H1 (cell line): Measurements from ENCODE around the gene OXNAD1. TPM values are rescaled to one million over a fixed set of nuclear protein-coding genes. Genes with fewer than 3 reads are reported as not detected.

ENCODE experiments used
- CTCF ChIA-PET: fragments of 300-600 bp; sonication (Branson Sonifier 250); formaldehyde crosslinking; loops from one replicate; lab custom pipeline; 2021; ENCODE audit not compliant: partially characterized antibody; lab: Charles Lee
- POLR2A ChIA-PET: fragments of 300-600 bp; sonication (Branson Sonifier 250); formaldehyde crosslinking; loops from one replicate; lab custom pipeline; 2021; ENCODE audit warnings: inconsistent platforms; ENCODE audit not compliant: partially characterized antibody; lab: Charles Lee
- DNase-seq, 2 experiments: peaks; one replicate each; pipeline versions ENCODE4 v3.0.0 to v3.0.0-alpha.2; 2010 to 2022; ENCODE audit warnings: low spot score in 2 of 2, low read depth in 1 of 2, mixed read lengths in 1 of 2
- FAIRE-seq: peaks from 2 replicates; lab custom pipeline; 2011; peaks lifted over from hg19 to GRCh38; lab: Jason Lieb, UNC
- H2AFZ ChIP-seq: 2 replicates; pipeline ENCODE4 v1.8.1; 2012; ENCODE audit warnings: low read length, inconsistent platforms
- H2AK5ac ChIP-seq: 2 replicates; pipeline ENCODE4 v1.6.1; 2013; ENCODE audit warnings: low read depth, low read length
- H2BK120ac ChIP-seq: replicated peaks from 2 replicates; pipeline ENCODE3; 2013; ENCODE audit warnings: low read depth, low read length, inconsistent platforms
- H2BK12ac ChIP-seq: 2 replicates; pipeline ENCODE4 v1.6.1; 2013; ENCODE audit warnings: low read depth, low read length
- H2BK15ac ChIP-seq: 2 replicates; pipeline ENCODE4 v1.6.1; 2013; ENCODE audit warnings: low read length
- H2BK20ac ChIP-seq: 2 replicates; pipeline ENCODE4 v1.6.1; 2013; ENCODE audit warnings: low read length
- H2BK5ac ChIP-seq: 2 replicates; pipeline ENCODE4 v1.6.1; 2013; ENCODE audit warnings: low read depth, low read length
- H3K14ac ChIP-seq: 2 replicates; pipeline ENCODE4 v1.6.1; 2013; ENCODE audit warnings: inconsistent platforms; ENCODE audit not compliant: insufficient read length
- H3K18ac ChIP-seq: 2 replicates; pipeline ENCODE4 v1.6.1; 2013; ENCODE audit warnings: low read length; ENCODE audit errors: extremely low read depth
- H3K23ac ChIP-seq: 2 replicates; pipeline ENCODE4 v1.6.1; 2013; ENCODE audit warnings: inconsistent platforms; ENCODE audit not compliant: insufficient read length
- H3K23me2 ChIP-seq: 2 replicates; pipeline ENCODE4 v1.6.1; 2013; ENCODE audit warnings: low read depth, low read length
- H3K27ac ChIP-seq: 2 replicates; pipeline ENCODE4 v1.6.1; 2011; ENCODE audit warnings: low read depth, low read length, inconsistent platforms
- H3K27me3 ChIP-seq, 4 experiments: replicated peaks in 1 of 4; 1 replicate in 1 of 4; 2 replicates in 3 of 4; pipeline versions ENCODE4 v1.6.1 to v1.8.1; 2011 to 2013; ENCODE audit warnings: low read length in 3 of 4, mild to moderate bottlenecking in 3 of 4, inconsistent platforms in 2 of 4, mixed read lengths in 2 of 4, moderate library complexity in 1 of 4; ENCODE audit not compliant: control insufficient read depth in 3 of 4, insufficient read depth in 3 of 4; ENCODE audit errors: extremely low read depth in 1 of 4
- H3K36me3 ChIP-seq, 4 experiments: 2 replicates each; pipeline versions ENCODE4 v1.6.1 to v1.8.1; 2011 to 2013; ENCODE audit warnings: mild to moderate bottlenecking in 4 of 4, low read length in 3 of 4, moderate library complexity in 2 of 4, control low read depth in 1 of 4, inconsistent platforms in 1 of 4; ENCODE audit not compliant: insufficient read depth in 4 of 4, control insufficient read depth in 2 of 4
- H3K4ac ChIP-seq: replicated peaks from 2 replicates; pipeline ENCODE3; 2013; ENCODE audit warnings: low read length, low read depth, mixed read lengths, inconsistent platforms; ENCODE audit not compliant: insufficient read length
- H3K4me1 ChIP-seq, 4 experiments: replicated peaks in 1 of 4; 1 replicate in 1 of 4; 2 replicates in 3 of 4; pipeline versions ENCODE4 v1.6.1 to v1.8.1; 2011 to 2013; ENCODE audit warnings: low read length in 3 of 4, inconsistent platforms in 2 of 4, mixed read lengths in 1 of 4; ENCODE audit not compliant: insufficient read depth in 4 of 4, control insufficient read depth in 3 of 4
- H3K4me2 ChIP-seq, 2 experiments: 2 replicates each; pipeline versions ENCODE4 v1.6.1 to v1.8.1; 2011 to 2013; ENCODE audit warnings: low read depth in 2 of 2, low read length in 2 of 2, control low read depth in 1 of 2, inconsistent platforms in 1 of 2, mild to moderate bottlenecking in 1 of 2; ENCODE audit not compliant: insufficient read depth in 1 of 2
- H3K4me3 ChIP-seq, 4 experiments: fragments of 200-600, 300-600 bp in 1 of 4; sonication (generic), shearing (Covaris generic), sonication (Bioruptor Twin) in 1 of 4; 2 replicates each; pipeline versions ENCODE4 v1.5.1 to v1.8.1; 2011 to 2016; ENCODE audit warnings: low read length in 4 of 4, low read depth in 3 of 4, control low read depth in 2 of 4, inconsistent platforms in 2 of 4, mild to moderate bottlenecking in 2 of 4, mixed read lengths in 1 of 4, moderate library complexity in 1 of 4; ENCODE audit not compliant: insufficient read depth in 2 of 4; ENCODE audit errors: extremely low read depth in 1 of 4
- H3K56ac ChIP-seq: replicated peaks from 2 replicates; pipeline ENCODE3; 2013; ENCODE audit warnings: low read depth, mild to moderate bottlenecking, mixed read lengths, low read length, inconsistent platforms; ENCODE audit not compliant: insufficient read length
- H3K79me1 ChIP-seq: 2 replicates; pipeline ENCODE4 v1.6.1; 2013; ENCODE audit warnings: low read depth, low read length, control low read depth
- H3K79me2 ChIP-seq, 2 experiments: 2 replicates each; pipeline versions ENCODE4 v1.6.1 to v1.8.1; 2012 to 2013; ENCODE audit warnings: low read length in 2 of 2, mild to moderate bottlenecking in 2 of 2, inconsistent platforms in 1 of 2; ENCODE audit not compliant: insufficient read depth in 2 of 2, control insufficient read depth in 1 of 2
- H3K9ac ChIP-seq, 4 experiments: replicated peaks in 1 of 4; 1 replicate in 1 of 4; 2 replicates in 3 of 4; pipeline versions ENCODE4 v1.6.1 to v1.8.1; 2011 to 2013; ENCODE audit warnings: low read depth in 3 of 4, low read length in 3 of 4, control low read depth in 2 of 4, mild to moderate bottlenecking in 2 of 4, moderate library complexity in 2 of 4, inconsistent platforms in 1 of 4; ENCODE audit errors: extremely low read depth in 1 of 4
- H3K9me3 ChIP-seq, 2 experiments: 2 replicates each; pipeline versions ENCODE4 v1.6.1 to v1.8.1; 2012 to 2013; ENCODE audit warnings: mild to moderate bottlenecking in 2 of 2, moderate library complexity in 2 of 2, control low read depth in 1 of 2, inconsistent platforms in 1 of 2, low read depth in 1 of 2, low read length in 1 of 2, mixed read lengths in 1 of 2; ENCODE audit not compliant: insufficient read depth in 2 of 2
- H4K20me1 ChIP-seq, 2 experiments: replicated peaks in 1 of 2; 2 replicates each; pipeline versions ENCODE3 to v1.8.1; 2011 to 2013; ENCODE audit warnings: inconsistent platforms in 2 of 2, low read length in 2 of 2, mild to moderate bottlenecking in 1 of 2; ENCODE audit not compliant: insufficient read depth in 2 of 2, control insufficient read depth in 1 of 2
- H4K5ac ChIP-seq: 2 replicates; pipeline ENCODE4 v1.6.1; 2013; ENCODE audit warnings: low read length, low read depth, mixed read lengths, inconsistent platforms; ENCODE audit not compliant: insufficient read length
- H4K8ac ChIP-seq: 2 replicates; pipeline ENCODE4 v1.8.0; 2013; ENCODE audit warnings: mild to moderate bottlenecking, moderate library complexity, low read length, inconsistent platforms; ENCODE audit not compliant: insufficient read depth; ENCODE audit errors: extremely low read depth
- H4K91ac ChIP-seq: replicated peaks from 2 replicates; pipeline ENCODE3; 2013; ENCODE audit warnings: low read length, mixed read lengths, inconsistent platforms; ENCODE audit not compliant: insufficient read length
- ATF3 ChIP-seq: IDR thresholded peaks from 2 replicates; pipeline ENCODE4 v1.6.1; 2011; ENCODE audit warnings: low read depth, mild to moderate bottlenecking, low read length; ENCODE audit not compliant: insufficient read depth
- BACH1 ChIP-seq: IDR thresholded peaks from 2 replicates; pipeline ENCODE4 v1.6.1; 2012; ENCODE audit warnings: low read length, improper control_type of control experiment
- CBX5 ChIP-seq: fragments of 300-800, 300-1000 bp; sonication (generic); IDR thresholded peaks from 2 replicates; pipeline ENCODE4 v1.7.1; 2016; ENCODE audit warnings: antibody characterized with exemption, low read length, low read depth
- CHD2 ChIP-seq: IDR thresholded peaks from 2 replicates; pipeline ENCODE4 v1.6.1; 2012; ENCODE audit warnings: low read length, improper control_type of control experiment
- CTBP2 ChIP-seq: IDR thresholded peaks from 2 replicates; pipeline ENCODE4 v1.7.0; 2011; ENCODE audit warnings: borderline replicate concordance, mild to moderate bottlenecking, moderate library complexity, mixed read lengths, low read length; ENCODE audit not compliant: insufficient read depth, insufficient read length
- EGR1 ChIP-seq: IDR thresholded peaks from 2 replicates; pipeline ENCODE4 v1.6.1; 2011; ENCODE audit warnings: low read depth, low read length, borderline replicate concordance
- GTF2F1 ChIP-seq: IDR thresholded peaks from 2 replicates; pipeline ENCODE4 v1.6.1; 2012; ENCODE audit warnings: low read depth, low read length, improper control_type of control experiment, borderline replicate concordance
- KDM1A ChIP-seq: fragments of 200-600, 300-600 bp; sonication (generic); IDR thresholded peaks from 2 replicates; pipeline ENCODE4 v1.7.1; 2016; ENCODE audit warnings: mild to moderate bottlenecking, low read length, borderline replicate concordance
- KDM5A ChIP-seq: fragments of 200-600 bp; IDR thresholded peaks from 2 replicates; pipeline ENCODE4 v1.7.1; 2012; ENCODE audit warnings: mild to moderate bottlenecking, low read length, inconsistent platforms, mixed read lengths
- MAFK ChIP-seq: IDR thresholded peaks from 2 replicates; pipeline ENCODE4 v1.6.1; 2012; ENCODE audit warnings: low read depth, mild to moderate bottlenecking, improper control_type of control experiment, low read length
- NANOG ChIP-seq: IDR thresholded peaks from 2 replicates; pipeline ENCODE4 v1.6.1; 2011; ENCODE audit warnings: low read length, low read depth, mild to moderate bottlenecking, inconsistent platforms; ENCODE audit not compliant: insufficient read depth, poor library complexity, severe bottlenecking
- SUZ12 ChIP-seq: fragments of 200-600 bp; sonication (generic); IDR thresholded peaks from 2 replicates; pipeline ENCODE4 v1.6.1; 2012; ENCODE audit warnings: mild to moderate bottlenecking, inconsistent platforms, low read length, moderate library complexity, mixed read lengths
- WGBS, 2 experiments: shearing (Covaris generic) in 1 of 2; methylation state at CpG; one replicate each; pipeline versions ENCODE4 v1.1.6 to v1.1.7; 2013 to 2015; ENCODE audit warnings: low lambda C conversion rate in 2 of 2, mixed read lengths in 2 of 2, inconsistent platforms in 1 of 2, low coverage in 1 of 2, missing lambda C conversion rate in 1 of 2; ENCODE audit not compliant: insufficient replicate concordance in 2 of 2, insufficient coverage in 1 of 2, insufficient read length in 1 of 2; ENCODE audit errors: extremely low coverage in 1 of 2, missing lambda C conversion rate in 1 of 2; 5-methylcytosine and 5-hydroxymethylcytosine counted together
- polyA plus RNA-seq, 7 experiments: library from polyadenylated mRNA; depleted of rRNA in 3 of 7; stranded (reverse) in 5 of 7; unstranded in 2 of 7; fragments of >200 nt in 5 of 7; fragments of 200-250 nt in 2 of 7; gene quantifications; 1 replicate in 5 of 7; 2 replicates in 1 of 7; 4 replicates in 1 of 7; pipeline versions ENCODE4 v1.2.1 to v1.2.3, GENCODE V29; 2011 to 2013; ENCODE audit warnings: missing spikeins in 2 of 7, mixed read lengths in 2 of 7
- total RNA-seq: library from RNA; stranded (reverse); fragmentation: NEBNext Ultra II Directional; extraction: Animal tissue kit (Norgen Biotek cat#: 25700); gene quantifications from 2 replicates; pipeline ENCODE4 v1.2.1, GENCODE V29; 2021

The OXNAD1 gene
- total and polyA plus RNA-seq, 2 of the 8 experiments (the other 6 are each of a cell fraction or from before 2014, with no cell fraction given) = 14.9 to 24.8 TPM

- no peak for FAIRE-seq
- no peak overlapping the region for H2AK5ac ChIP-seq
- ChIA-PET POLR2A (interaction anchor here (0.8 to 1.2 kb wide), 3 partner anchors 8 to 23 kb away, joined by 3 read pairs; no protein-coding TSS in a partner anchor), CTCF (interaction anchor here (0.9 to 1.6 kb wide), 5 partner anchors 19 to 612 kb away, joined by 3 to 5 read pairs (median 4); no protein-coding TSS in a partner anchor)
- H3K9me3 ChIP-seq = no peaks in the 10 kb centered on the region
- H3K79me1 ChIP-seq = 0 out of 2 replicates have a peak, but pooled peaks cover 3% of the 10 kb centered on the region
- H2BK120ac ChIP-seq = no peak overlapping the region
- no peak overlapping the region for H2BK15ac ChIP-seq
- no peak overlapping the region for H3K56ac ChIP-seq
- H2BK20ac ChIP-seq = no peak overlapping the region
- no peak overlapping the region for H3K4ac ChIP-seq
- no peak overlapping the region for H3K27ac ChIP-seq
- no peak for DNase-seq
- H4K8ac ChIP-seq = no peak overlapping the region
- no peak overlapping the region for H3K14ac ChIP-seq
- H4K91ac ChIP-seq = no peak overlapping the region
- no peak overlapping the region for H3K4me3 ChIP-seq
- H3K4me2 ChIP-seq = no peak overlapping the region
- 86% methylated on average over 6 of the region's 6 CpGs; no CpG with 5 or more reads in 1 of the 2 experiments for WGBS, 2 experiments
- H3K27me3 ChIP-seq = no peaks in the 10 kb centered on the region
- H3K23me2 ChIP-seq = no peaks in the 10 kb centered on the region
- peaks cover 2 to 17% (median 11%) of the 10 kb centered on the region in 4 experiments; a peak in 6 of 8 replicates for H3K36me3 ChIP-seq
- H3K23ac ChIP-seq = no peak overlapping the region
- H3K18ac ChIP-seq = no peak overlapping the region
- no peak overlapping the region for H3K9ac ChIP-seq
- H3K79me2 ChIP-seq = peaks cover 3 to 10% of the 10 kb centered on the region in 2 experiments; a peak in 2 of 4 replicates
- H4K20me1 ChIP-seq = peaks cover 0 to 2% of the 10 kb centered on the region in 2 experiments
- no peaks in the 10 kb centered on the region for H3K4me1 ChIP-seq
- no peak overlapping the region for H2BK12ac ChIP-seq
- H2AFZ ChIP-seq = no peak overlapping the region
- H4K5ac ChIP-seq = no peak overlapping the region
- H2BK5ac ChIP-seq = no peak overlapping the region
- TF ChIP-seq BACH1 = no peak
- TF ChIP-seq SUZ12 = no peak
- no peak for TF ChIP-seq GTF2F1
- no peak for TF ChIP-seq MAFK
- no peak for TF ChIP-seq ATF3
- no peak for TF ChIP-seq KDM1A
- TF ChIP-seq CTBP2 = no peak
- TF ChIP-seq NANOG = no peak
- TF ChIP-seq EGR1 = no peak
- TF ChIP-seq KDM5A = no peak
- no peak for TF ChIP-seq CHD2
- no peak for TF ChIP-seq CBX5
Observed at GRCh38 chr3:16286751-16287543, 21.9 kb downstream of the OXNAD1 start.
